Erythroblast (primary cell): Measurements from ENCODE around the gene PRKX.

Experiments
- GATA1 ChIP-seq: IDR thresholded peaks from 2 replicates; pipeline ENCODE4 v1.6.1; 2011; ENCODE audit warnings: low read depth, mild to moderate bottlenecking, control low read depth, low read length, moderate library complexity
- POLR2A ChIP-seq: IDR thresholded peaks from 2 replicates; pipeline ENCODE4 v1.6.1; 2011; ENCODE audit warnings: mild to moderate bottlenecking, low read length

DNA sequence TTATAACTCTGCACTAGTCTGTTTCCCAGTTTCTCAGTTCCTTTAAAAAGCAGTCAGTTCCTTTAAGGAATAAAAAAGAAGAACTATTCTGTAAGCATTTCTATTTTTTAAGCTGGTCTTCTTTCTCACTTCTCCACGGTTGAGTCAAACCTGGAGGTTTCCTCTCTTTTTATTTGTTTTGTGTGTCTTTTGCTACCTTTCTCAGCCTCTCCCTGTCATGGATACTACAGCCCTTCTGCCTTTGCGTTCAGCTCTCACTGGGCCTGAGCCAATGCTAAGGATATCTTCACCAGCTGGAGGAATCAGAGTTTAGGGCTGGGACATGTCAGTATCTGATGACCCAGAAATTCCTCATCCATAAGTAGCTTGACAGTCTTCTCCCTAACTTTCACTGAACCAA is 49.7 kb upstream of the PRKX start:
- TF ChIP-seq POLR2A: no peak
- no peak for TF ChIP-seq GATA1
